Measurements from ENCODE around the gene AP1G2. TPM values are rescaled to one million over a fixed set of nuclear protein-coding genes. Genes with fewer than 3 reads are reported as not detected.

AP1G2 gene
- total and polyA plus RNA-seq, 12 donors: 6.6 to 58.5 (median 10.8) TPM

GRCh38 chr14:23571701-23572523 is 4.3 kb upstream of the AP1G2 start:
- H3K4me3 ChIP-seq: no peak overlapping the region
- H3K36me3 ChIP-seq: no peaks in the 10 kb centered on the region
- H3K9me3 ChIP-seq: no peaks in the 10 kb centered on the region
- 65 to 67% methylated on average over 14 of the region's 14 CpGs for WGBS, 2 donors
- intact Hi-C loops (cut with DNase I): no loop called here
- peak overlapping the region in 1 of 10 donors; percentile 61 for H3K27ac ChIP-seq
- H3K27me3 ChIP-seq: peaks cover 15 to 51% (median 31%) of the 10 kb centered on the region in 7 donors
- H3K4me1 ChIP-seq: peaks cover 2 to 44% (median 14%) of the 10 kb centered on the region in 9 donors
- DNase-seq (no peak), ATAC-seq (no peak)
- no peak for TF ChIP-seq CTCF (IDR thresholded peaks at IDR 0.05)

GRCh38 chr14:23570806-23571483 is 3.4 kb upstream of the AP1G2 start:
- Histone ChIP-seq H3K27me3 (peaks cover 9 to 42% (median 21%) of the 10 kb centered on the region in 7 donors), H3K27ac (no peak overlapping the region), H3K4me1 (peaks cover 2 to 42% (median 17%) of the 10 kb centered on the region in 9 donors), H3K4me3 (no peak overlapping the region), H3K9me3 (no peaks in the 10 kb centered on the region), H3K36me3 (peaks cover 0 to 2% (median 0%) of the 10 kb centered on the region in 9 donors)
- ATAC-seq: no peak
- DNase-seq: no peak
- intact Hi-C loops (cut with DNase I): no loop called here
- TF ChIP-seq CTCF (IDR thresholded peaks at IDR 0.05): no peak
- 77 to 83% methylated on average over 22 to 23 of the region's 23 CpGs for WGBS, 2 donors

GRCh38 chr14:23569443-23570151 is 2.0 kb upstream of the AP1G2 start:
- ATAC-seq (peak in 3 of 8 donors; percentile 7 to 22 (median 16)), DNase-seq (no peak)
- 59 to 70% methylated on average over 7 of the region's 7 CpGs for WGBS, 2 donors
- Histone ChIP-seq H3K27ac (no peak overlapping the region), H3K4me1 (peaks cover 2 to 42% (median 17%) of the 10 kb centered on the region in 9 donors), H3K27me3 (peaks cover 0 to 29% (median 8%) of the 10 kb centered on the region in 7 donors), H3K4me3 (no peak overlapping the region), H3K36me3 (peaks cover 0 to 15% (median 0%) of the 10 kb centered on the region in 9 donors), H3K9me3 (no peaks in the 10 kb centered on the region)
- no peak for TF ChIP-seq CTCF (IDR thresholded peaks at IDR 0.05)
- intact Hi-C loops (cut with DNase I): loop anchor here in 3 of 10 donors (10.0 kb wide), 2 partner anchors 245 to 305 kb away; partner anchors contain the start of gene PABPN1 (in 2 of the 3)

All from heart right ventricle (tissue), 16 donors.